DND-41 (cell line): ENCODE data around the gene TNS1.

Experiments used
- ATAC-seq: fragments of 200-7000 bp; cut with Tn5 transposase; 3 replicates; pipeline ENCODE4 v1.9.1; 2021; ENCODE audit warnings: low read depth; ENCODE audit not compliant: insufficient read depth
- DNase-seq: peaks from one replicate; pipeline ENCODE4 v3.0.0-alpha.2; 2020
- H2AFZ ChIP-seq: 2 replicates; pipeline ENCODE4 v1.6.0; 2012; ENCODE audit warnings: low read depth, low read length
- H3K27ac ChIP-seq: 2 replicates; pipeline ENCODE4 v1.5.1; 2012; ENCODE audit warnings: low read length, inconsistent platforms
- H3K27me3 ChIP-seq: fragments of 200-600 bp; sonication (generic); 2 replicates; pipeline ENCODE4 v1.6.0; 2012; ENCODE audit warnings: low read length, mild to moderate bottlenecking, inconsistent platforms; ENCODE audit not compliant: insufficient read depth, poor library complexity
- H3K36me3 ChIP-seq: 2 replicates; pipeline ENCODE4 v1.5.1; 2012; ENCODE audit warnings: low read length, inconsistent platforms; ENCODE audit not compliant: insufficient read depth
- H3K4me1 ChIP-seq: 2 replicates; pipeline ENCODE4 v1.5.1; 2012; ENCODE audit warnings: mild to moderate bottlenecking, low read length; ENCODE audit not compliant: insufficient read depth
- H3K4me2 ChIP-seq: 2 replicates; pipeline ENCODE4 v1.6.0; 2012; ENCODE audit warnings: mild to moderate bottlenecking, moderate library complexity, low read length, inconsistent platforms; ENCODE audit not compliant: insufficient read depth
- H3K4me3 ChIP-seq, 2 experiments: fragments of 200-600 bp in 1 of 2; shearing (Covaris generic) in 1 of 2; 2 replicates each; pipeline ENCODE4 v1.5.1; 2012 to 2016; ENCODE audit warnings: inconsistent platforms in 2 of 2, low read length in 2 of 2, mild to moderate bottlenecking in 2 of 2, low read depth in 1 of 2, moderate library complexity in 1 of 2
- H3K79me2 ChIP-seq: 2 replicates; pipeline ENCODE4 v1.6.0; 2012; ENCODE audit warnings: low read length, inconsistent platforms; ENCODE audit not compliant: insufficient read depth
- H3K9ac ChIP-seq: 2 replicates; pipeline ENCODE4 v1.6.0; 2012; ENCODE audit warnings: low read depth, mild to moderate bottlenecking, inconsistent platforms, low read length, moderate library complexity
- H3K9me3 ChIP-seq: 2 replicates; pipeline ENCODE4 v1.5.1; 2012; ENCODE audit warnings: low read length, moderate library complexity, mild to moderate bottlenecking, inconsistent platforms; ENCODE audit not compliant: insufficient read depth, severe bottlenecking
- H4K20me1 ChIP-seq: 2 replicates; pipeline ENCODE4 v1.6.0; 2012; ENCODE audit warnings: low read length; ENCODE audit not compliant: insufficient read depth
- EZH2 ChIP-seq: IDR thresholded peaks from 3 replicates; pipeline ENCODE4 v1.6.1; 2012; ENCODE audit warnings: borderline replicate concordance, low read depth, mild to moderate bottlenecking, moderate library complexity, low read length, inconsistent platforms; ENCODE audit not compliant: severe bottlenecking
- TF ChIP-seq, protein P1 (sequence below): IDR thresholded peaks from 2 replicates; pipeline ENCODE4 v1.5.1; 2012; ENCODE audit warnings: borderline replicate concordance, low read length, moderate library complexity, mild to moderate bottlenecking; ENCODE audit not compliant: poor library complexity, severe bottlenecking; ENCODE audit errors: extremely low read depth

TNS1 gene

DNA sequence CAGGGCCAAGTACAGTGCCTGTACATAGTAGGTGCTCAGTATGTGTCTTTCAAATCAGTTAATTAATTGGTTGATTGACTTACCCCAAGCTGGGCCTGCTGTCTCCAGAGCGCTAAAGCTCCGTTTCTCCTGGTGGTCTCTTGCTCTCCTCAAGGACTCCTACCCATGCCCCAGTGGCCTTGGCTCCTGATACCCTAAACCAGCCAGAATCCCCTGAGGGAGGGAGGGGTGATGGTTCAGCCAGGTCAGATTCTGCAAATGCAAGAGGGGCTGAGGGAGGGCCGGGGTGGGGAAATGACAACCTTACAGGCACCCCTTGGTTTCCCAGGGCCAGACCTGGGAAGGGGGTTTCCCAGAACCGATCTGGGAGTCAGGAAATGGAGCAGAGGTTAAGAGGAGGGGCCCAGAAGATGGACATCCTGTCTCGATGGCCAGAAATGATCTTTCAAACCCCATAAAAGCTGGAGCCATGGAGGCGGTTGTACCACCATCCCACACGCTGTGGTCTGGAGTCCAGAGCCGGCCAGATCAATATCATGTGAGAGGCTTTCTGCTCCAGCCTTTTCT, 209.1 kb downstream of the TNS1 start:
- Histone ChIP-seq H3K36me3 (no peaks in the 10 kb centered on the region), H2AFZ (no peak overlapping the region), H3K9ac (no peak overlapping the region), H4K20me1 (peaks cover 9% of the 10 kb centered on the region), H3K4me2 (no peak overlapping the region), H3K79me2 (no peaks in the 10 kb centered on the region), H3K4me3 (no peak overlapping the region), H3K4me1 (no peaks in the 10 kb centered on the region), H3K9me3 (no peaks in the 10 kb centered on the region), H3K27ac (no peak overlapping the region), H3K27me3 (peaks cover 17% of the 10 kb centered on the region)
- ATAC-seq (no peak), DNase-seq (no peak)
- no peak for TF ChIP-seq EZH2
- TF ChIP-seq, protein P1, sequence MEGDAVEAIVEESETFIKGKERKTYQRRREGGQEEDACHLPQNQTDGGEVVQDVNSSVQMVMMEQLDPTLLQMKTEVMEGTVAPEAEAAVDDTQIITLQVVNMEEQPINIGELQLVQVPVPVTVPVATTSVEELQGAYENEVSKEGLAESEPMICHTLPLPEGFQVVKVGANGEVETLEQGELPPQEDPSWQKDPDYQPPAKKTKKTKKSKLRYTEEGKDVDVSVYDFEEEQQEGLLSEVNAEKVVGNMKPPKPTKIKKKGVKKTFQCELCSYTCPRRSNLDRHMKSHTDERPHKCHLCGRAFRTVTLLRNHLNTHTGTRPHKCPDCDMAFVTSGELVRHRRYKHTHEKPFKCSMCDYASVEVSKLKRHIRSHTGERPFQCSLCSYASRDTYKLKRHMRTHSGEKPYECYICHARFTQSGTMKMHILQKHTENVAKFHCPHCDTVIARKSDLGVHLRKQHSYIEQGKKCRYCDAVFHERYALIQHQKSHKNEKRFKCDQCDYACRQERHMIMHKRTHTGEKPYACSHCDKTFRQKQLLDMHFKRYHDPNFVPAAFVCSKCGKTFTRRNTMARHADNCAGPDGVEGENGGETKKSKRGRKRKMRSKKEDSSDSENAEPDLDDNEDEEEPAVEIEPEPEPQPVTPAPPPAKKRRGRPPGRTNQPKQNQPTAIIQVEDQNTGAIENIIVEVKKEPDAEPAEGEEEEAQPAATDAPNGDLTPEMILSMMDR = no peak

DNA sequence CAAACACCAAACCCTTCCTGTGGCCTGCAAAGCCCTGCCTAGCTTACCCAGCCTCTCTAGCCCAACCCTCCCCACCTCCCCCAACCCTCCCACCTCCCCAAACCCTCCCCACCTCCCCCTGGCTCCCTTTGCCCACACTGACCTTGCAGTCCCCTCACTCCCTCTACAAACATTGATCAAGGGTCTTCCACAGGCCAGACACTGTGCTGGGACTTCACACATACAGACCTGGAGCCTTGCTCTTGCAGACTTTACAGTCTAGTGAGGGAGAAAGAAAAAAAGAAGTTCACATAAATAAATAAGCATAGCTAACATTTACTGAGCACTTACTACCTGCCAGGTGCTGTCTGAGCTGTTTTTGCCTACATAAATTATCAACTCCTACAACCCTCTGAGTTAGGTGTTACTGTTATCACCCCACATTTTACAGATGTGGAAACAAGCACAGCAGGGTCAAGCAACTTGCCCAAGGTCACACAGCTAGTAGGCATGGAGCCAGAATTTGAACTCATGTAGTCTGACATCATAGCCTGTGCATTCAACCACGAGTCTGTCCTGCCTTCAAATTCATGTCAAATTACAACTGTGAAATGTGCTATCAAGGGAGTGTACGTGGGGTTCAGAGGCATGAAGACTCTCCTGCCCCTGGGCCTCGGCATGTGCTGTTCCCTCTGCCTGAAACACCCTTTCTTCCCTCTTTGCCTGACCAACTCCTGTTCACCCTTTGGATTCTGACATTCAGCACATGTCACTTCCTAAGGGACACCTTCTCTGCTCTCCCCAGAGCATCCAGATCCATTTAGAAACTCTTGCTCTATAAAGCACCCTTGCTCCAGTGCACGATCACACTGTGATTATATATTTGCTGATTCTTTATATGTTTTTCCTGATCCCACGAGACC, 209.9 kb downstream of the TNS1 start:
- peaks cover 9% of the 10 kb centered on the region for H4K20me1 ChIP-seq
- H3K4me3 ChIP-seq = no peak overlapping the region
- DNase-seq (no peak), ATAC-seq (no peak)
- H3K9ac ChIP-seq = no peak overlapping the region
- no peaks in the 10 kb centered on the region for H3K36me3 ChIP-seq
- TF ChIP-seq EZH2 = no peak
- TF ChIP-seq, protein P1 = no peak
- H3K27me3 ChIP-seq = peaks cover 17% of the 10 kb centered on the region
- H3K79me2 ChIP-seq = no peaks in the 10 kb centered on the region
- H3K27ac ChIP-seq = no peak overlapping the region
- no peak overlapping the region for H3K4me2 ChIP-seq
- H3K4me1 ChIP-seq = no peaks in the 10 kb centered on the region
- H3K9me3 ChIP-seq = no peaks in the 10 kb centered on the region
- no peak overlapping the region for H2AFZ ChIP-seq

DNA sequence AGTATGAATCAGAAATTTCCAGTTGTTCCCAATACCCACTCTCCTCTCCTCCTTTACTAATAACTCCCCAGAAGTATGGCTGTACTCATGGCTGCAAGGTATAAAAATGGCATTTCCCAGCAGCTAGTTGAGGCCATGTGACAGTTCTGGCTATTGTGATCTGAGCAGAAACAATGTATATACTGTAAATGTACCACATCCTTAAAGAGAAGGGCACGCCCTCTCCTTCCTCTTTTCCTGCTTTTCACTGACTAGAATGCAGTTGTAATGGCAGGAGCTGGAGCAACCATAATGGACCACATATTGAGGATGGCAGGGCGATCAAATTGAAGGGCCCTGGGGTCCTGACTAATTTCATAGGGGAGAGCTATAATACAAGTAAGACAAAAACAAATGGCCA, 211.2 kb downstream of the TNS1 start:
- Histone ChIP-seq H3K79me2 (no peaks in the 10 kb centered on the region), H2AFZ (no peak overlapping the region), H3K27ac (no peak overlapping the region), H3K4me3 (no peak overlapping the region), H3K36me3 (no peaks in the 10 kb centered on the region), H4K20me1 (peaks cover 9% of the 10 kb centered on the region), H3K9ac (no peak overlapping the region), H3K9me3 (no peaks in the 10 kb centered on the region), H3K4me1 (no peaks in the 10 kb centered on the region), H3K27me3 (peaks cover 17% of the 10 kb centered on the region), H3K4me2 (no peak overlapping the region)
- TF ChIP-seq EZH2 = no peak
- TF ChIP-seq, protein P1 = no peak
- DNase-seq (no peak), ATAC-seq (no peak)
